Measurements from ENCODE around the gene ESYT2. TPM values are rescaled to one million over a fixed set of nuclear protein-coding genes. Genes with fewer than 3 reads are reported as not detected.
A peak's percentile ranks its signal among the peaks of the same experiment; 100 is the strongest.

The ESYT2 gene
- polyA plus RNA-seq, 4 donors, result 10.0 to 37.9 (median 21.2) TPM

GRCh38 chr7:158796667-158797066 lies 32.6 kb downstream of the ESYT2 start:
- Histone ChIP-seq H3K36me3 (ENCODE audit: control insufficient read depth in 3 of 3, insufficient read depth in 2 of 3, low read depth in 1 of 3, low read length in 3 of 3) (peaks cover 2 to 36% (median 6%) of the 10 kb centered on the region in 3 donors), H3K4me1 (ENCODE audit: control insufficient read depth in 3 of 3, insufficient read depth in 2 of 3, low read depth in 1 of 3, low read length in 2 of 3) (no peaks in the 10 kb centered on the region), H3K4me3 (ENCODE audit: low read depth in 1 of 3, low read length in 3 of 3) (no peak overlapping the region), H3K27ac (ENCODE audit: low read depth in 1 of 3, low read length in 2 of 3) (no peak overlapping the region), H3K9me3 (ENCODE audit: control insufficient read depth in 2 of 2, insufficient read depth in 1 of 2, low read depth in 1 of 2, low read length in 1 of 2) (no peaks in the 10 kb centered on the region), H3K27me3 (ENCODE audit: control insufficient read depth in 3 of 3, insufficient read depth in 3 of 3, low read length in 3 of 3) (no peaks in the 10 kb centered on the region)
- WGBS, 3 donors, result 82 to 91% (median 87%) methylated on average over 19 to 23 of the region's 23 CpGs
- DNase-seq, result no peak
- FAIRE-seq, result no peak

GRCh38 chr7:158795272-158795671 lies 34.0 kb downstream of the ESYT2 start:
- 71 to 74% (median 73%) methylated on average over 4 of the region's 4 CpGs for WGBS, 3 donors
- Histone ChIP-seq H3K36me3 (ENCODE audit: control insufficient read depth in 3 of 3, insufficient read depth in 2 of 3, low read depth in 1 of 3, low read length in 3 of 3) (peaks cover 5 to 41% (median 7%) of the 10 kb centered on the region in 3 donors), H3K27me3 (ENCODE audit: control insufficient read depth in 3 of 3, insufficient read depth in 3 of 3, low read length in 3 of 3) (no peaks in the 10 kb centered on the region), H3K4me3 (ENCODE audit: low read depth in 1 of 3, low read length in 3 of 3) (no peak overlapping the region), H3K4me1 (ENCODE audit: control insufficient read depth in 3 of 3, insufficient read depth in 2 of 3, low read depth in 1 of 3, low read length in 2 of 3) (no peaks in the 10 kb centered on the region), H3K9me3 (ENCODE audit: control insufficient read depth in 2 of 2, insufficient read depth in 1 of 2, low read depth in 1 of 2, low read length in 1 of 2) (no peaks in the 10 kb centered on the region), H3K27ac (ENCODE audit: low read depth in 1 of 3, low read length in 2 of 3) (no peak overlapping the region)
- DNase-seq (no peak), FAIRE-seq (no peak)

GRCh38 chr7:158791107-158791506 lies 38.2 kb downstream of the ESYT2 start:
- no peaks in the 10 kb centered on the region for H3K9me3 ChIP-seq (ENCODE audit: control insufficient read depth in 2 of 2, insufficient read depth in 1 of 2, low read depth in 1 of 2, low read length in 1 of 2)
- 95 to 96% (median 96%) methylated on average over 10 of the region's 10 CpGs for WGBS, 3 donors
- DNase-seq, result no peak
- H3K27ac ChIP-seq (ENCODE audit: low read depth in 1 of 3, low read length in 2 of 3), result no peak overlapping the region
- H3K27me3 ChIP-seq (ENCODE audit: control insufficient read depth in 3 of 3, insufficient read depth in 3 of 3, low read length in 3 of 3), result no peaks in the 10 kb centered on the region
- H3K4me3 ChIP-seq (ENCODE audit: low read depth in 1 of 3, low read length in 3 of 3), result no peak overlapping the region
- no peaks in the 10 kb centered on the region for H3K4me1 ChIP-seq (ENCODE audit: control insufficient read depth in 3 of 3, insufficient read depth in 2 of 3, low read depth in 1 of 3, low read length in 2 of 3)
- FAIRE-seq, result no peak
- peaks cover 5 to 36% (median 5%) of the 10 kb centered on the region in 3 donors for H3K36me3 ChIP-seq (ENCODE audit: control insufficient read depth in 3 of 3, insufficient read depth in 2 of 3, low read depth in 1 of 3, low read length in 3 of 3)

- no peaks in the 10 kb centered on the region for H3K9me3 ChIP-seq (ENCODE audit: control insufficient read depth in 2 of 2, insufficient read depth in 1 of 2, low read depth in 1 of 2, low read length in 1 of 2)
- no peaks in the 10 kb centered on the region for H3K4me1 ChIP-seq (ENCODE audit: control insufficient read depth in 3 of 3, insufficient read depth in 2 of 3, low read depth in 1 of 3, low read length in 2 of 3)
- no peak overlapping the region for H3K27ac ChIP-seq (ENCODE audit: low read depth in 1 of 3, low read length in 2 of 3)
- FAIRE-seq (no peak), DNase-seq (no peak)
- no peak overlapping the region for H3K4me3 ChIP-seq (ENCODE audit: low read depth in 1 of 3, low read length in 3 of 3)
- H3K36me3 ChIP-seq (ENCODE audit: control insufficient read depth in 3 of 3, insufficient read depth in 2 of 3, low read depth in 1 of 3, low read length in 3 of 3), result peaks cover 3 to 25% (median 5%) of the 10 kb centered on the region in 3 donors
- H3K27me3 ChIP-seq (ENCODE audit: control insufficient read depth in 3 of 3, insufficient read depth in 3 of 3, low read length in 3 of 3), result no peaks in the 10 kb centered on the region
- WGBS, 3 donors, result 91 to 97% (median 96%) methylated on average over 11 of the region's 11 CpGs
Observed at GRCh38 chr7:158789842-158790241, 39.5 kb downstream of the ESYT2 start.

GRCh38 chr7:158786898-158787297 lies 42.4 kb downstream of the ESYT2 start:
- Histone ChIP-seq H3K4me3 (ENCODE audit: low read depth in 1 of 3, low read length in 3 of 3) (no peak overlapping the region), H3K27me3 (ENCODE audit: control insufficient read depth in 3 of 3, insufficient read depth in 3 of 3, low read length in 3 of 3) (no peaks in the 10 kb centered on the region), H3K9me3 (ENCODE audit: control insufficient read depth in 2 of 2, insufficient read depth in 1 of 2, low read depth in 1 of 2, low read length in 1 of 2) (no peaks in the 10 kb centered on the region), H3K27ac (ENCODE audit: low read depth in 1 of 3, low read length in 2 of 3) (no peak overlapping the region), H3K4me1 (ENCODE audit: control insufficient read depth in 3 of 3, insufficient read depth in 2 of 3, low read depth in 1 of 3, low read length in 2 of 3) (no peaks in the 10 kb centered on the region), H3K36me3 (ENCODE audit: control insufficient read depth in 3 of 3, insufficient read depth in 2 of 3, low read depth in 1 of 3, low read length in 3 of 3) (peaks cover 5 to 33% (median 12%) of the 10 kb centered on the region in 3 donors)
- FAIRE-seq (no peak), DNase-seq (no peak)
- 90 to 96% (median 94%) methylated on average over 6 of the region's 6 CpGs for WGBS, 3 donors

GRCh38 chr7:158784270-158784669 lies 45.0 kb downstream of the ESYT2 start:
- WGBS, 3 donors, result 88 to 96% (median 94%) methylated on average over 7 of the region's 7 CpGs
- H3K36me3 ChIP-seq (ENCODE audit: control insufficient read depth in 3 of 3, insufficient read depth in 2 of 3, low read depth in 1 of 3, low read length in 3 of 3), result peaks cover 2 to 29% (median 9%) of the 10 kb centered on the region in 3 donors
- no peaks in the 10 kb centered on the region for H3K27me3 ChIP-seq (ENCODE audit: control insufficient read depth in 3 of 3, insufficient read depth in 3 of 3, low read length in 3 of 3)
- DNase-seq (no peak), FAIRE-seq (no peak)
- peak overlapping the region in 1 of 3 donors; percentile 14 for H3K27ac ChIP-seq (ENCODE audit: low read depth in 1 of 3, low read length in 2 of 3)
- no peak overlapping the region for H3K4me3 ChIP-seq (ENCODE audit: low read depth in 1 of 3, low read length in 3 of 3)
- no peaks in the 10 kb centered on the region for H3K4me1 ChIP-seq (ENCODE audit: control insufficient read depth in 3 of 3, insufficient read depth in 2 of 3, low read depth in 1 of 3, low read length in 2 of 3)
- H3K9me3 ChIP-seq (ENCODE audit: control insufficient read depth in 2 of 2, insufficient read depth in 1 of 2, low read depth in 1 of 2, low read length in 1 of 2), result no peaks in the 10 kb centered on the region

GRCh38 chr7:158783595-158783994 lies 45.7 kb downstream of the ESYT2 start:
- DNase-seq (no peak), FAIRE-seq (no peak)
- no peaks in the 10 kb centered on the region for H3K9me3 ChIP-seq (ENCODE audit: control insufficient read depth in 2 of 2, insufficient read depth in 1 of 2, low read depth in 1 of 2, low read length in 1 of 2)
- H3K4me1 ChIP-seq (ENCODE audit: control insufficient read depth in 3 of 3, insufficient read depth in 2 of 3, low read depth in 1 of 3, low read length in 2 of 3), result no peaks in the 10 kb centered on the region
- H3K36me3 ChIP-seq (ENCODE audit: control insufficient read depth in 3 of 3, insufficient read depth in 2 of 3, low read depth in 1 of 3, low read length in 3 of 3), result peaks cover 2 to 29% (median 9%) of the 10 kb centered on the region in 3 donors
- 57 to 63% (median 63%) methylated on average over 8 of the region's 8 CpGs for WGBS, 3 donors
- no peaks in the 10 kb centered on the region for H3K27me3 ChIP-seq (ENCODE audit: control insufficient read depth in 3 of 3, insufficient read depth in 3 of 3, low read length in 3 of 3)
- no peak overlapping the region for H3K4me3 ChIP-seq (ENCODE audit: low read depth in 1 of 3, low read length in 3 of 3)
- peak overlapping the region in 1 of 3 donors; percentile 59 for H3K27ac ChIP-seq (ENCODE audit: low read depth in 1 of 3, low read length in 2 of 3)

GRCh38 chr7:158782761-158783401 lies 46.4 kb downstream of the ESYT2 start:
- no peaks in the 10 kb centered on the region for H3K9me3 ChIP-seq (ENCODE audit: control insufficient read depth in 2 of 2, insufficient read depth in 1 of 2, low read depth in 1 of 2, low read length in 1 of 2)
- no peaks in the 10 kb centered on the region for H3K4me1 ChIP-seq (ENCODE audit: control insufficient read depth in 3 of 3, insufficient read depth in 2 of 3, low read depth in 1 of 3, low read length in 2 of 3)
- peak overlapping the region in 1 of 3 donors; percentile 59 for H3K27ac ChIP-seq (ENCODE audit: low read depth in 1 of 3, low read length in 2 of 3)
- peak; percentile 18 to 23 for DNase-seq
- peaks cover 2 to 29% (median 9%) of the 10 kb centered on the region in 3 donors for H3K36me3 ChIP-seq (ENCODE audit: control insufficient read depth in 3 of 3, insufficient read depth in 2 of 3, low read depth in 1 of 3, low read length in 3 of 3)
- 76 to 81% (median 80%) methylated on average over 20 of the region's 20 CpGs for WGBS, 3 donors
- H3K27me3 ChIP-seq (ENCODE audit: control insufficient read depth in 3 of 3, insufficient read depth in 3 of 3, low read length in 3 of 3), result no peaks in the 10 kb centered on the region
- H3K4me3 ChIP-seq (ENCODE audit: low read depth in 1 of 3, low read length in 3 of 3), result no peak overlapping the region
- no peak for FAIRE-seq

Measured in small intestine (tissue), 7 donors.